K562 (cell line): ENCODE results near the gene LUC7L. TPM values are rescaled to one million over a fixed set of nuclear protein-coding genes. Genes with fewer than 3 reads are reported as not detected.
A peak's percentile ranks its signal among the peaks of the same experiment; 100 is the strongest.

Experiments
- CBX2 ChIP-seq: fragments of 200-600 bp; sonication (generic); IDR thresholded peaks from one replicate; pipeline ENCODE4 v1.6.1; 2012; ENCODE audit warnings: mild to moderate bottlenecking, low read length, inconsistent platforms; ENCODE audit not compliant: insufficient read depth, poor library complexity, severe bottlenecking
- DEAF1 ChIP-seq: fragments of 450-650 bp; formaldehyde crosslinking; IDR thresholded peaks from 2 replicates; pipeline ENCODE4 v1.4.0; 2020; ENCODE audit warnings: mild to moderate bottlenecking, moderate library complexity
- IRF9 ChIP-seq: fragments of 450-650 bp; IDR thresholded peaks from 2 replicates; pipeline ENCODE4 v1.6.1; 2016; ENCODE audit warnings: missing biosample characterization, missing genetic modification characterization
- JUND ChIP-seq, 2 experiments: IDR thresholded peaks; 2 replicates in 1 of 2; 3 replicates in 1 of 2; pipeline ENCODE4 v1.6.1; 2011; ENCODE audit warnings: borderline replicate concordance in 2 of 2, low read depth in 2 of 2, low read length in 2 of 2, improper control_type of control experiment in 1 of 2, missing biosample characterization in 1 of 2, missing genetic modification characterization in 1 of 2, missing genetic modification reagents in 1 of 2
- KLF6 ChIP-seq: fragments of 250-450 bp; sonication (Bioruptor Pico); IDR thresholded peaks from 2 replicates; pipeline ENCODE4 v1.4.0; 2020; ENCODE audit warnings: mild to moderate bottlenecking, moderate library complexity, borderline replicate concordance
- PRMT5 ChIP-seq: sonication (generic); formaldehyde crosslinking; IDR thresholded peaks from 2 replicates; pipeline ENCODE4 v1.5.0; 2020; ENCODE audit warnings: missing genetic modification reagents
- RB1 ChIP-seq: fragments of 450-650 bp; IDR thresholded peaks from 2 replicates; pipeline ENCODE4 v1.6.1; 2017; ENCODE audit warnings: low read depth, mild to moderate bottlenecking
- TCF7 ChIP-seq: sonication (generic); IDR thresholded peaks from 2 replicates; pipeline ENCODE4 v1.6.1; 2016; ENCODE audit warnings: antibody characterized with exemption, borderline replicate concordance
- TOE1 ChIP-seq, 2 experiments: fragments of 450-650 bp in 1 of 2; sonication (generic) in 1 of 2; formaldehyde crosslinking in 1 of 2; IDR thresholded peaks; 2 replicates each; pipeline versions ENCODE4 v1.7.1 to v1.8.0; 2016 to 2022; ENCODE audit warnings: borderline replicate concordance in 2 of 2, mild to moderate bottlenecking in 2 of 2, antibody characterized with exemption in 1 of 2, inconsistent platforms in 1 of 2, low read depth in 1 of 2, missing genetic modification reagents in 1 of 2, moderate library complexity in 1 of 2
- ZBTB1 ChIP-seq: sonication (generic); formaldehyde crosslinking; IDR thresholded peaks from 2 replicates; pipeline ENCODE4 v1.8.1; 2023; ENCODE audit warnings: missing genetic modification reagents, low read depth, mild to moderate bottlenecking, borderline replicate concordance
- ZBTB49 ChIP-seq: sonication (generic); formaldehyde crosslinking; IDR thresholded peaks from 2 replicates; pipeline ENCODE4 v1.8.0; 2022; ENCODE audit warnings: missing genetic modification reagents, mild to moderate bottlenecking, borderline replicate concordance
- ZNF124 ChIP-seq: sonication (generic); formaldehyde crosslinking; IDR thresholded peaks from 2 replicates; pipeline ENCODE4 v1.8.1; 2022; ENCODE audit warnings: missing genetic modification reagents
- ZNF282 ChIP-seq: sonication (generic); formaldehyde crosslinking; IDR thresholded peaks from 2 replicates; pipeline ENCODE4 v1.8.1; 2023; ENCODE audit warnings: missing genetic modification reagents
- polyA plus RNA-seq, 8 experiments: library from polyadenylated mRNA; depleted of rRNA in 4 of 8; stranded (reverse) in 5 of 8; unstranded in 3 of 8; fragments of >200 nt; fragmentation: Nextera tagmentation in 2 of 8; fragmentation: Illumina TruSeq in 1 of 8; extraction: Ambion mirVana in 2 of 8; extraction: Trizol in 1 of 8; gene quantifications; 2 replicates each; pipeline versions ENCODE4 v1.2.1 to v1.2.3, GENCODE V29; 2011 to 2014; ENCODE audit warnings: inconsistent platforms in 1 of 8, missing spikeins in 1 of 8
- total RNA-seq, 7 experiments: library from RNA; depleted of rRNA in 6 of 7; stranded (reverse); fragments of >200 nt in 6 of 7; fragmentation: Illumina TruSeq in 2 of 7; extraction: Trizol in 2 of 7; gene quantifications; 2 replicates each; pipeline versions ENCODE4 v1.2.1 to v1.2.3, GENCODE V29; 2011 to 2021; ENCODE audit warnings: low replicate concordance in 1 of 7

The LUC7L gene
- total and polyA plus RNA-seq, 9 of the 15 experiments (the other 6 are each of a cell fraction or from before 2014, with no cell fraction given): 1.7 to 93.3 (median 59.5) TPM

GRCh38 chr16:180681-181564, 48.3 kb downstream of the LUC7L start (continued):
- peak; percentile 100 for TF ChIP-seq ZBTB49
- peak; percentile 93 for TF ChIP-seq PRMT5
- peak; percentile 28; the same call in 1 of the 2 replicates for TF ChIP-seq JUND (IDR thresholded peaks at IDR 0.05; ENCODE audit: borderline replicate concordance, low read depth, low read length)
- TF ChIP-seq JUND (tag; IDR thresholded peaks at IDR 0.05; ENCODE audit: borderline replicate concordance, low read depth, low read length): no peak
- TF ChIP-seq KLF6 (CRISPR knock-in tag): 0 out of 2 replicates have a peak, but pooled peaks have one; percentile 9
- no peak for TF ChIP-seq DEAF1 (CRISPR knock-in tag)
- TF ChIP-seq RB1: peak; percentile 95
- TF ChIP-seq TOE1 (IDR thresholded peaks at IDR 0.05; ENCODE audit: borderline replicate concordance): peak; percentile 32; the same call in 1 of the 2 replicates
- TF ChIP-seq TOE1 (CRISPR knock-in tag; IDR thresholded peaks at IDR 0.05; ENCODE audit: borderline replicate concordance, low read depth): peak; percentile 98
- TF ChIP-seq IRF9 (tag): no peak
- peak; percentile 97 for TF ChIP-seq ZBTB1 (CRISPR knock-in tag)
- peak; percentile 98 for TF ChIP-seq ZNF282 (CRISPR knock-in tag)
- no peak for TF ChIP-seq CBX2
- TF ChIP-seq TCF7: peak; percentile 23; the same call in 1 of the 2 replicates
- TF ChIP-seq ZNF124 (CRISPR knock-in tag): peak; percentile 97; the same call in 1 of the 2 replicates
